ENCODE measurements around the gene IGSF8.

- TF ChIP-seq, protein P1, sequence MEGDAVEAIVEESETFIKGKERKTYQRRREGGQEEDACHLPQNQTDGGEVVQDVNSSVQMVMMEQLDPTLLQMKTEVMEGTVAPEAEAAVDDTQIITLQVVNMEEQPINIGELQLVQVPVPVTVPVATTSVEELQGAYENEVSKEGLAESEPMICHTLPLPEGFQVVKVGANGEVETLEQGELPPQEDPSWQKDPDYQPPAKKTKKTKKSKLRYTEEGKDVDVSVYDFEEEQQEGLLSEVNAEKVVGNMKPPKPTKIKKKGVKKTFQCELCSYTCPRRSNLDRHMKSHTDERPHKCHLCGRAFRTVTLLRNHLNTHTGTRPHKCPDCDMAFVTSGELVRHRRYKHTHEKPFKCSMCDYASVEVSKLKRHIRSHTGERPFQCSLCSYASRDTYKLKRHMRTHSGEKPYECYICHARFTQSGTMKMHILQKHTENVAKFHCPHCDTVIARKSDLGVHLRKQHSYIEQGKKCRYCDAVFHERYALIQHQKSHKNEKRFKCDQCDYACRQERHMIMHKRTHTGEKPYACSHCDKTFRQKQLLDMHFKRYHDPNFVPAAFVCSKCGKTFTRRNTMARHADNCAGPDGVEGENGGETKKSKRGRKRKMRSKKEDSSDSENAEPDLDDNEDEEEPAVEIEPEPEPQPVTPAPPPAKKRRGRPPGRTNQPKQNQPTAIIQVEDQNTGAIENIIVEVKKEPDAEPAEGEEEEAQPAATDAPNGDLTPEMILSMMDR (IDR thresholded peaks at IDR 0.05): no peak
- no peak for TF ChIP-seq NFIC (IDR thresholded peaks at IDR 0.05; ENCODE audit: borderline replicate concordance)
- TF ChIP-seq USF2 (IDR thresholded peaks at IDR 0.05; ENCODE audit: borderline replicate concordance, low read depth, low read length): no peak
- TF ChIP-seq REST (IDR thresholded peaks at IDR 0.05; ENCODE audit: low read depth, low read length): no peak
- no peak for TF ChIP-seq EZH2phosphoT487 (IDR thresholded peaks at IDR 0.05; ENCODE audit: borderline replicate concordance, low read depth)
- no peak for TF ChIP-seq POLR2AphosphoS5 (IDR thresholded peaks at IDR 0.05; ENCODE audit: low read depth, low read length)
- TF ChIP-seq CHD2 (IDR thresholded peaks at IDR 0.05; ENCODE audit: low read length, partially characterized antibody): no peak
- TF ChIP-seq GABPA (IDR thresholded peaks at IDR 0.05; ENCODE audit: low read depth): no peak
- TF ChIP-seq SMC3 (IDR thresholded peaks at IDR 0.05; ENCODE audit: low read depth, low read length): no peak
These were observed 28.8 kb downstream of the IGSF8 start, which contains the start of gene KCNJ10 for GRCh38 chr1:160069460-160070231.

Data from SK-N-SH (cell line).